ENCODE measurements around the gene FER1L5.

Gene FER1L5

DNA sequence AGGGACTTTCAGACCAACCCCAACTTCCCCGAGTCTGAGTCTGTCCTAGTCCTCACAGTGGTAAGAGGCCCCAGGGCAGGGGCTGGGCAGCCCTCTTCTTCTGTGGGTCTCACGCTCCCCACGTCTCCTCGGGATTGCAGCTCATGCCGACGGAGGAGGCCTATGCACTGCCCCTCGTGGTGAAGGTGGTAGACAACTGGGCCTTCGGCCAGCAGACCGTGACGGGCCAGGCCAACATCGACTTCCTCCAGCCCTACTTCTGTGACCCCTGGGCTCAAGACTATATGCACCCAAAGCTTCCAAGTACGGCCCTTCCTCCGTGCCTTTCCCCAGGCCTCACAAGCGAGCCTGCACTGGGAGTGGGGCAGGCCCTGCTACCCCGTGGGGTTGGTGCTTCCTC is 53.0 kb downstream of the FER1L5 start:
- no peak for DNase-seq (ENCODE audit: low read depth)

DNA sequence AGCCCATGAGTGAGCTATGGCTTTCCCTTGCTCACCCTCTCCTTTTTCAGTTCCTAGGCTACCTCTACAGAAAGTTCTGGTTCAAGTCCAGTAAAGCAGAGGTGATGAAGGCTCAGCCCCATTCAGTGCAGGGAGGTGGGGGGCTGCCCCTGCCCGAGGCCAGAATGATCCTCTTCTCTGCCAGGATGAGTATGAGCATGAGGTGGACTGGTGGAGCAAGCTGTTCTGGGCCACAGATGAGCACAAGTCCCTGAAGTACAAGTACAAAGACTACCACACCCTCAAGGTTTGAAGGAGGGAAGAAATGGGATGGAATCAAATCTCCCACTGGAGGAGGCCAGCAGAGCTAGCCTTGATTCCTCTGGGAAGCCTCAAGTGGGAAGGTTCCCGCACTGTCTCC is 54.9 kb downstream of the FER1L5 start:
- no peak for DNase-seq (ENCODE audit: low read depth)

- DNase-seq (ENCODE audit: low read depth) = no peak
Measured at GRCh38 chr2:96698221-96698861, 55.8 kb downstream of the FER1L5 start.

DNA sequence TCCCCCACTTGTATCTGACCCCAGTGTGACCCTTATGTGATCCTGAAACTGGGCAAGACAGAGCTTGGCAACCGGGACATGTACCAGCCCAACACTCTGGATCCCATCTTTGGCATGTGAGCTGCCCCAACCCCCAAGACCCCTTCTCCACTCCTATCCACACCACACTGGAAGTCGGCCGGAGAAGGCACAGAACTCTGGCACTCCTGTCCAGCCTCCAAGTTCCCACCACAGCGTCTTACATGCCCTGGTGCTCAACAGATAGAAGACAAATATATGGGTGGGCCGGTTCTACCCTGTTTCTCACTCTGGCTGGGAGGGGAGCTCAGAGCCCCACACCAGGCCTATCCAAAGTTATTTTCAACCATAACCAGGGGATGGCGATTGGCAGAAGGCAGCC is 56.5 kb downstream of the FER1L5 start:
- no peak for DNase-seq (ENCODE audit: low read depth)

DNA sequence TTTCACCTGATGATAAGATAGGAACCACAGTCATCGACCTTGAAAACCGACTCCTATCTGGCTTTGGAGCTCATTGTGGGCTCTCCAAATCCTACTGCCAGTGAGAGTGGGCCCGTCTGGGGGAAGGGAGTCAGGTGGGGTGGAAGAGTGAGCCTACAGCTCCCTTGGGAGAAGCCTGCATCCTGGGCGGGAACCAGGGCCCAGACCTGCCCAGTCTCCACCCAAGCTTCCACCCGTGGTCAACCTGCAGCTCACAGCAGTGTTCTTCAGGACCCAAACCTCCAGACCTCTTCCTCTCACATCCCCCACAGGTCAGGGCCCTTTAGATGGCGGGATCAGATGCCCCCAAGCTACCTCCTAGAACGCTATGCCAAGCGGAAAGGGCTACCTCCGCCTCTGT is 57.1 kb downstream of the FER1L5 start:
- no peak for DNase-seq (ENCODE audit: low read depth)

- DNase-seq (ENCODE audit: low read depth) = no peak
Measured at GRCh38 chr2:96700086-96700485, 57.5 kb downstream of the FER1L5 start.

DNA sequence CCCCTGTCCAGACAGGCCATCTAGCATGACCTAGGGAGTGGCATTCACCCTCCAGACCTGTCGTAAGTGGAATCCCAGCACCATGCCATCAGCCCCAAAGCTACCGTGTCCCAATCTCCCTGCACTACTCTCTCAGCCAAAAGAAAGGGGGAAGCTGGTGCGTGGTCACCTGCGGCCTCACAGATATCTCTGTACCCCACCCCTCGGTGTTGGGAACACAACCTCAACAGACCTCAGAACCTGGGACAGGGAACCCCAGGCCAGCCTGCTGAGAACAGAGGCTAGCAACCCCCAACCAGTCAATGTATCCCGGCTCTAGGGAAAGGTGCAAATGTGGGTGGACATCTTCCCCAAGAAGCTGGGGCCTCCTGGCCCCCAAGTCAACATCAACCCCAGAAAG is 59.1 kb downstream of the FER1L5 start:
- no peak for DNase-seq (ENCODE audit: low read depth)

- DNase-seq (ENCODE audit: low read depth) = no peak
Measured at GRCh38 chr2:96702098-96702785, 59.7 kb downstream of the FER1L5 start.

DNA sequence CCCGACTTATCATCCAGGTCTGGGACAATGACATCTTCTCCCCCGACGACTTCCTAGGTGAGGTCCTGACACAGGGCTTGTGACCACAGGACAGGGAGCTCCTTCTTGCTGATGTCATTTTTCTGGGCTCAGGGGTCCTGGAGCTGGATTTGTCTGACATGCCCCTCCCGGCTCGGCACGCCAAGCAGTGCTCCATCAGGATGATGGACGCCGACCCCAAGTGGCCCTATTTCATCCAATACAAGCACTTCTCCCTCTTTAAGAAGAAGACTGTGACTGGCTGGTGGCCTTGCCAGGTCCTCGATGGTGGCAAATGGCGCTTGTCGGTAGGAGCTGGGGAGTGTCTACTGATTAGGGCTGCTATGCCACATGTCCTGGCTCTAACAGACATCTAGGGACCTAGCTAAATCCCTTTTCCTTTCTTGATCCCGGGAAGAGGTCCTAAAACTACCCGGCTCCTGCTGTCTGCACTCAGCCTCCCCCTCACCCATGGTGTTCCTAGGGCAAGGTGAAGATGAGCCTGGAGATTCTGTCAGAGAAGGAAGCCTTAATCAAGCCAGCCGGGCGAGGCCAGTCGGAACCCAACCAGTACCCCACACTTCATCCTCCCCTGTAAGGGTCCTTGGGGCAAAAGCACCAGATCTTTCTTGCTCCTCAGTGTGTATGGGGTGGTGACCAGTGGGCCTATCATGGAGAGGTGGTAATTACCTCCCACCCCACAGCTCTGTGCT is 60.6 kb downstream of the FER1L5 start:
- no peak for DNase-seq (ENCODE audit: low read depth)

GRCh38 chr2:96710985-96711384 is 68.4 kb downstream of the FER1L5 start:
- no peak for DNase-seq (ENCODE audit: low read depth)

DNA sequence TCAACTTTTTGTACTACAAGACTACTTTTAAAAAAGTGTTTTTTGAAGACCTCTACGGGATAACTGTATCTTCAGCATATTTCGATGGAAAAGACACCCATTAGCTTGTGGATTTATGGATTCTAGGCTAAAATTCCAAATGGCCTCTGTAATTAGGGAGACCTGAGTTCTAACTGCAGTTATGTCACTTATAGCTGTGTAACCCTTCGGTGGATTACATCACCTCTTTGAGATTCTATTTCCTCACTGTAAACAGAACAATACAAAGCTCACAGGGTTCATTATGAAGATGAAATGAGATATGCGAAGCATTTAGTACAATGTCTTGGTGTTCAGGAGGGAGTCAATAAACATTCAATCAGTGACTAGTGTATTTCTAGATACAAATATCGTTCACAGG is 73.1 kb downstream of the FER1L5 start:
- DNase-seq (ENCODE audit: low read depth) = no peak

GRCh38 chr2:96716388-96716787 is 73.8 kb downstream of the FER1L5 start:
- no peak for DNase-seq (ENCODE audit: low read depth)

DNA sequence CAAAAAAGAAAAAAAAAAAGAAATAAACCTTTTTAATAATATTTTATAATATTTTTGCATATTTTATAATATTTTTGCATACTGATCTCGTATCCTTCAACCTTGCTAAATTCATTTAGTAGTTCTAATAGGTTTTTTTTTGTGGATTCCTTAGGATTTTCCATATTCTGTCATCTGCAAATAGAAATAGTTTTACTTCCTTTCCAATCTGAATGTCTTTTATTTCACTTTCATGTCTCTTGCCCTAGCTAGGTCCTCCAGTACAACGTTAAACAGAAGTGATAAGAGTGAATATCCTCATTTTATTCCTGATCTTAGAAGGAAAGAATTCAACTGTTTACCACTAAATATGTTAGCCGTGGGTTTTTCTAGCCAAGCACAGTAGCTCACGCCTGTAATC is 83.6 kb downstream of the FER1L5 start:
- no peak for DNase-seq (ENCODE audit: low read depth)

GRCh38 chr2:96727431-96727830 is 84.9 kb downstream of the FER1L5 start:
- no peak for DNase-seq (ENCODE audit: low read depth)

GRCh38 chr2:96729748-96730147 is 87.2 kb downstream of the FER1L5 start:
- no peak for DNase-seq (ENCODE audit: low read depth)

DNA sequence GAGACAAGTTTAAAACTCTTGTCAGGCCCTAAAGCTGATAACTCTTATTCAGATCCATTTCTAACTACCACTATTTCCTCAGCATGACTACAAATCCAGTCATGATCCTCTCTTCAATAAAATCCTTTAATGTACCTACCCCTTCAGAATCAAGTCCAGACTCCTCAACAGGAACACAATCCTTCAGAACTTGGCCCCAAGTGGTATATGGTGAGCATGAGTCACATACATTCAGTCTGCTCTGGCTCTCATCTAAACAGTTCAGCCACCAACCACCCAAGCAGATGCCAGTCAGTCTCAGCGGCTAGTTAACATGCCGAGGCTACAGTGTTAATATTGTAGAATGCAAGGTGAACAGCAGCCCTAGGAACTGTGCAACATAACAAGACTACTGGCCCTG is 87.6 kb downstream of the FER1L5 start:
- DNase-seq (ENCODE audit: low read depth) = no peak

GRCh38 chr2:96733931-96734330 is 91.4 kb downstream of the FER1L5 start:
- no peak for DNase-seq (ENCODE audit: low read depth)

DNA sequence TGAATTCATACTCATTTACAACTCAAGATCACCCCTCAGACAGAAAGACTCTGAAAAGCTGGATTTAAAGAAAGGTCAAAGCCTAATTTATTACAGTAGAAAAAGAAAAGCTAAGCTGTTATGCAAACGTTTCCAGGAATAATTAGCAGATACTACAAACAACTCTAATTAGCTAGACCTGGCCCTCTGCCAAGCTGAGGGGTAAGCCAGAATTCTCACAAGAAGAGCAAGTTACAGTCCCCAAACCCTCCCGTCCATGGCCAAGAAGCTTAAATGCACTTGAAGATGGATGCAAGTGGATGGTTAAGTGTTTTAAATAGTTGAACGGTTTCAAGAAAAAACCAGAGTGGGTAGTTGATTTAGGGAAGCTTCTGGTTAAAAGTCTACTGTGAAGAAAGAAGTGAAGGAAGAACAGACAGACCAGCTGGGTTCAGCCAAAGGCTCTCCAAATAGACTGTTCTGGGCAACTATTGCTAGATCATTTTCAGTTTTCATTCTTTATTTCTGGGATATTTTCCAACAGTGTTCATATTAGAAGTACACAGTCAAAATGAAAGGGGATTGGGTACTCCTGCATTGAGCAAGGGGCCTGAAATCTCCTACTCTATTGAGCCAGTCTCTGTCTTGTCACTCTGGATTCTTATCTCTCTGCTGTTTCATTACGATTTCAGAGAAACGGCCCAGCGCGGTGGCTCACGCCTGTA is 92.5 kb downstream of the FER1L5 start:
- DNase-seq (ENCODE audit: low read depth) = no peak

- no peak for DNase-seq (ENCODE audit: low read depth)
Measured at GRCh38 chr2:96737251-96737650, 94.7 kb downstream of the FER1L5 start.

DNA sequence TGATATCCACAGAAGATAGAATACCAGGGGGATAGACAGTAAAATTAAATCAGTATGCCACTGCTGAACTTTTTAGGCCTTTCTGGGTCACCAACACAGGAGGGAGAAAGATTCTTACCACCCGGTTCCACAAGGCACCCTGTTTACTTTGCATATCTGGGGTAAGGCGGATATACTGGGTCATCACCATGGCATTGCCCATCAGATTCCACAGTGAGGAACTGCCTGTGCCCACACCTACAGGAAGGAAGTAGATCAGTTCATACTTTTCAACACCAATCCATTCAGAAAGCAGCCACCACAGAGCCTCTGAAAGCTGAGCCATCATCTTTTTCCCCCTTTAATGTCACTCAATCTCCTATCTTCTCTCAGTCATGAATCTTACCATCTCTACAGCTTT is 95.3 kb downstream of the FER1L5 start:
- DNase-seq (ENCODE audit: low read depth) = no peak

DNA sequence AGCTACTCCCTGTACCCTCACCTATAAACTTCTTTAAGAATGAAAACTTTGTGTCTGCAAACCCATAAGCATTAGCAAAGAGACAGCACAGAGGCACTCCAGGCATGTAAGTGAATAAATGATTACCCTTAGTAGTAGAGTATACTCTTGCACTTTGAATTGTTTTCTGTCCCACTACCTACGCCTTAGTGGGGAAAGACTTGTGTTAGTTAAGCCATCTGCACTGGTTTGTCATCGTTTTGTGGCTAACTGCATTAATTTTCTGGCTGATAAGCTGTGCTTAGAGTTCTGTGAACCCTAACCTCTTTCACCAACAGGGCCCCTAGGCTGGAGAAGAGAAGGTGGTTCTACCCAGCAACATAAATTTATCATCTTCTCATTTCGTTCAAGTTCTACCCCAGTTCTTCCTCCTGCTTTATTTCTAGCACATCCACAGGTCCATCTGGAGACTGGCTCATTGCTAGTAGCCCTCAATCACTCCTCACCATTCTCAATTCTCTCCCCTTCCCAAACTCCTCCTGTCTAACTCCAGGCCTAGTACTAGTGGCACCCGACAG is 96.6 kb downstream of the FER1L5 start:
- DNase-seq (ENCODE audit: low read depth) = no peak

- peak; percentile 97 for DNase-seq (ENCODE audit: low read depth)
Measured at GRCh38 chr2:96739633-96740428, 97.3 kb downstream of the FER1L5 start, which contains the start of gene LMAN2L. TSS of gene LMAN2L (minus strand) at chr2:96740064. CDS start at chr2:96740040, 24 bp downstream.

Data from stimulated activated CD8-positive, alpha-beta memory T cell treated with anti-CD3 and anti-CD28 coated beads, Interleukin-12 subunit alpha, Interleukin-12 subunit beta, amount 100 ng/mL, for 1 hour (primary cell).